Fibroblast of lung (primary cell): Measurements from ENCODE around the gene MAP7D2. TPM values are rescaled to one million over a fixed set of nuclear protein-coding genes. Genes with fewer than 3 reads are reported as not detected.

ENCODE experiments used
- DNase-seq, 2 donors: peaks; one replicate each; pipeline versions ENCODE4 v3.0.0 to v3.0.0-alpha.2; 2010; ENCODE audit warnings: low read depth in 2 of 2
- H2AFZ ChIP-seq: 2 replicates; pipeline ENCODE4 v1.5.1; 2012; ENCODE audit warnings: low read length, control low read depth, inconsistent platforms
- H3K27ac ChIP-seq: 2 replicates; pipeline ENCODE4 v1.5.1; 2011; ENCODE audit warnings: low read length, control low read depth; ENCODE audit not compliant: insufficient read depth
- H3K27me3 ChIP-seq: 2 replicates; pipeline ENCODE4 v1.5.1; 2011; ENCODE audit warnings: mild to moderate bottlenecking, low read length; ENCODE audit not compliant: control insufficient read depth, insufficient read depth
- H3K36me3 ChIP-seq: 2 replicates; pipeline ENCODE4 v1.5.1; 2011; ENCODE audit warnings: low read length; ENCODE audit not compliant: control insufficient read depth, insufficient read depth
- H3K4me1 ChIP-seq: 2 replicates; pipeline ENCODE4 v1.5.1; 2011; ENCODE audit warnings: low read length; ENCODE audit not compliant: control insufficient read depth, insufficient read depth; ENCODE audit errors: extremely low read depth
- H3K4me2 ChIP-seq: 2 replicates; pipeline ENCODE4 v1.5.1; 2011; ENCODE audit warnings: low read length, control low read depth; ENCODE audit not compliant: insufficient read depth; ENCODE audit errors: extremely low read depth
- H3K4me3 ChIP-seq, 4 experiments: fragments of 200-600 bp in 1 of 4; sonication (generic) in 1 of 4; replicated peaks in 1 of 4; 2 replicates each; pipeline ENCODE4 v1.5.1; 2011 to 2016; ENCODE audit warnings: low read length in 4 of 4, low read depth in 3 of 4, mild to moderate bottlenecking in 3 of 4, control low read depth in 2 of 4, inconsistent platforms in 1 of 4, mixed read lengths in 1 of 4; ENCODE audit not compliant: insufficient read depth in 1 of 4; ENCODE audit errors: control extremely low read depth in 1 of 4
- H3K79me2 ChIP-seq: 2 replicates; pipeline ENCODE4 v1.5.1; 2012; ENCODE audit warnings: mild to moderate bottlenecking, low read length, inconsistent platforms; ENCODE audit not compliant: control insufficient read depth, insufficient read depth
- H3K9ac ChIP-seq: 2 replicates; pipeline ENCODE4 v1.5.1; 2011; ENCODE audit warnings: mild to moderate bottlenecking, low read length, control low read depth; ENCODE audit not compliant: insufficient read depth
- H3K9me3 ChIP-seq: 2 replicates; pipeline ENCODE4 v1.5.1; 2012; ENCODE audit warnings: low read depth, low read length; ENCODE audit not compliant: control insufficient read depth, insufficient read depth
- H4K20me1 ChIP-seq: 2 replicates; pipeline ENCODE4 v1.5.1; 2011; ENCODE audit warnings: low read length; ENCODE audit not compliant: control insufficient read depth, insufficient read depth; ENCODE audit errors: extremely low read depth
- EZH2 ChIP-seq: IDR thresholded peaks from 2 replicates; pipeline ENCODE4 v1.5.1; 2012; ENCODE audit warnings: low read length, control low read depth, mild to moderate bottlenecking; ENCODE audit errors: missing control alignments
- polyA plus RNA-seq, 2 donors: library from polyadenylated mRNA; depleted of rRNA in 1 of 2; stranded (reverse) in 1 of 2; unstranded in 1 of 2; fragments of >200 nt; gene quantifications; 2 replicates each; pipeline ENCODE4 v1.2.1, GENCODE V29; 2011 to 2012; ENCODE audit warnings: missing spikeins in 1 of 2
- total RNA-seq: library from RNA; depleted of rRNA; stranded (reverse); fragments of >200 nt; gene quantifications from 2 replicates; pipeline ENCODE4 v1.2.1, GENCODE V29; 2014
- TF ChIP-seq, protein P1 (sequence below), 2 donors: IDR thresholded peaks in 1 of 2; conservative IDR thresholded peaks in 1 of 2; 1 replicate in 1 of 2; 2 replicates in 1 of 2; pipeline ENCODE4 v1.5.1; 2011 to 2012; ENCODE audit warnings: low read length in 2 of 2, control low read depth in 1 of 2, inconsistent platforms in 1 of 2, low read depth in 1 of 2, mild to moderate bottlenecking in 1 of 2

MAP7D2 gene
- total and polyA plus RNA-seq, 2 donors (not counting 1 experiment from before 2014, with no cell fraction given): under 0.01 to 0.26 TPM

DNA sequence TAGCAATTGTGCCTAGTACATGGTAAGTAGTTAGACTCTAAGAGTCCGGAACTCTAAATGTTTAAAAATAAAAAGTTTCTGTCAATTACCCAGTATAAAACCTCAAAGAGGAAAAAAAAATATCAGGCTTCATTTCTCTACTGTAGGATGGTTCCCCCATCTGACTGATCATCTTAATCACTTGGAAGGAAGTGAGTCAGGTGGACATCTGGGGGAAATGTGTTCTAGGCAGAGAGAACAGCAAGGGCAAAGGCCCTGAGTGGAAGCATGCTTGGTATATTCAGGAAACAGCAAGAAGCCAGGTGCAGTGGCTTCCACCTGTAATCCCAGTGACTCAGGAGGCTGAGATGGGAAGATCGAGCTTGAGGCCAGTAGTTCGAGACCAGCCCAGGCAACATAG, 27.8 kb upstream of the MAP7D2 start:
- no peaks in the 10 kb centered on the region for H3K27me3 ChIP-seq
- no peak overlapping the region for H3K4me2 ChIP-seq
- H3K36me3 ChIP-seq: no peaks in the 10 kb centered on the region
- TF ChIP-seq, protein P1, sequence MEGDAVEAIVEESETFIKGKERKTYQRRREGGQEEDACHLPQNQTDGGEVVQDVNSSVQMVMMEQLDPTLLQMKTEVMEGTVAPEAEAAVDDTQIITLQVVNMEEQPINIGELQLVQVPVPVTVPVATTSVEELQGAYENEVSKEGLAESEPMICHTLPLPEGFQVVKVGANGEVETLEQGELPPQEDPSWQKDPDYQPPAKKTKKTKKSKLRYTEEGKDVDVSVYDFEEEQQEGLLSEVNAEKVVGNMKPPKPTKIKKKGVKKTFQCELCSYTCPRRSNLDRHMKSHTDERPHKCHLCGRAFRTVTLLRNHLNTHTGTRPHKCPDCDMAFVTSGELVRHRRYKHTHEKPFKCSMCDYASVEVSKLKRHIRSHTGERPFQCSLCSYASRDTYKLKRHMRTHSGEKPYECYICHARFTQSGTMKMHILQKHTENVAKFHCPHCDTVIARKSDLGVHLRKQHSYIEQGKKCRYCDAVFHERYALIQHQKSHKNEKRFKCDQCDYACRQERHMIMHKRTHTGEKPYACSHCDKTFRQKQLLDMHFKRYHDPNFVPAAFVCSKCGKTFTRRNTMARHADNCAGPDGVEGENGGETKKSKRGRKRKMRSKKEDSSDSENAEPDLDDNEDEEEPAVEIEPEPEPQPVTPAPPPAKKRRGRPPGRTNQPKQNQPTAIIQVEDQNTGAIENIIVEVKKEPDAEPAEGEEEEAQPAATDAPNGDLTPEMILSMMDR (conservative IDR thresholded peaks at IDR 0.05 in 1 of 2, IDR thresholded peaks at IDR 0.05 in 1 of 2; ENCODE audit: low read depth in 1 of 2, low read length in 2 of 2): no peak
- no peak for TF ChIP-seq EZH2
- H4K20me1 ChIP-seq: no peaks in the 10 kb centered on the region
- H3K4me1 ChIP-seq: no peaks in the 10 kb centered on the region
- no peak overlapping the region for H3K9ac ChIP-seq
- H2AFZ ChIP-seq: no peak overlapping the region
- no peak overlapping the region for H3K4me3 ChIP-seq
- no peaks in the 10 kb centered on the region for H3K9me3 ChIP-seq
- peak; percentile 21 to 63 for DNase-seq
- peaks cover 19% of the 10 kb centered on the region for H3K79me2 ChIP-seq
- no peak overlapping the region for H3K27ac ChIP-seq

- H4K20me1 ChIP-seq: no peaks in the 10 kb centered on the region
- peaks cover 29% of the 10 kb centered on the region for H3K79me2 ChIP-seq
- H3K36me3 ChIP-seq: no peaks in the 10 kb centered on the region
- TF ChIP-seq, protein P1 (conservative IDR thresholded peaks at IDR 0.05 in 1 of 2, IDR thresholded peaks at IDR 0.05 in 1 of 2; ENCODE audit: low read depth in 1 of 2, low read length in 2 of 2): no peak
- no peak for TF ChIP-seq EZH2
- H3K27ac ChIP-seq: no peak overlapping the region
- H3K4me3 ChIP-seq: no peak overlapping the region
- H3K9me3 ChIP-seq: no peaks in the 10 kb centered on the region
- no peaks in the 10 kb centered on the region for H3K27me3 ChIP-seq
- H3K4me1 ChIP-seq: no peaks in the 10 kb centered on the region
- H3K9ac ChIP-seq: no peak overlapping the region
- no peak overlapping the region for H3K4me2 ChIP-seq
- no peak overlapping the region for H2AFZ ChIP-seq
- no peak for DNase-seq
Measured at GRCh38 chrX:20143561-20143960, 26.9 kb upstream of the MAP7D2 start.

- Histone ChIP-seq H4K20me1 (no peaks in the 10 kb centered on the region), H2AFZ (no peak overlapping the region), H3K27me3 (no peaks in the 10 kb centered on the region), H3K9me3 (no peaks in the 10 kb centered on the region), H3K4me2 (no peak overlapping the region), H3K9ac (no peak overlapping the region), H3K36me3 (no peaks in the 10 kb centered on the region), H3K79me2 (peaks cover 33% of the 10 kb centered on the region), H3K27ac (no peak overlapping the region), H3K4me3 (no peak overlapping the region), H3K4me1 (no peaks in the 10 kb centered on the region)
- TF ChIP-seq, protein P1 (conservative IDR thresholded peaks at IDR 0.05 in 1 of 2, IDR thresholded peaks at IDR 0.05 in 1 of 2; ENCODE audit: low read depth in 1 of 2, low read length in 2 of 2): no peak
- TF ChIP-seq EZH2: no peak
- no peak for DNase-seq
Measured at GRCh38 chrX:20143111-20143510, 26.4 kb upstream of the MAP7D2 start.
